HEK293 (cell line): Measurements from ENCODE around the gene NFKBIL1.

Experiments used
- KLF17 ChIP-seq: fragments of 450-650 bp; formaldehyde crosslinking; IDR thresholded peaks from 2 replicates; pipeline ENCODE4 v1.5.1; 2016; ENCODE audit warnings: missing biosample characterization, missing genetic modification characterization
- ZBTB1 ChIP-seq: fragments of 450-650 bp; formaldehyde crosslinking; IDR thresholded peaks from 2 replicates; pipeline ENCODE4 v1.5.1; 2016; ENCODE audit warnings: missing biosample characterization, missing genetic modification characterization
- ZNF423 ChIP-seq: fragments of 450-650 bp; formaldehyde crosslinking; IDR thresholded peaks from 2 replicates; pipeline ENCODE4 v1.5.1; 2016; ENCODE audit warnings: missing biosample characterization, missing genetic modification characterization
- TF ChIP-seq, protein P1 (sequence below): fragments of 450-650 bp; formaldehyde crosslinking; IDR thresholded peaks from 2 replicates; pipeline ENCODE4 v1.5.1; 2016; ENCODE audit warnings: missing biosample characterization, missing genetic modification characterization

GRCh38 chr6:31528307-31528777 is 19.1 kb upstream of the NFKBIL1 start:
- TF ChIP-seq ZNF423 (tag by site-specific recombination): no peak
- TF ChIP-seq, protein P1, sequence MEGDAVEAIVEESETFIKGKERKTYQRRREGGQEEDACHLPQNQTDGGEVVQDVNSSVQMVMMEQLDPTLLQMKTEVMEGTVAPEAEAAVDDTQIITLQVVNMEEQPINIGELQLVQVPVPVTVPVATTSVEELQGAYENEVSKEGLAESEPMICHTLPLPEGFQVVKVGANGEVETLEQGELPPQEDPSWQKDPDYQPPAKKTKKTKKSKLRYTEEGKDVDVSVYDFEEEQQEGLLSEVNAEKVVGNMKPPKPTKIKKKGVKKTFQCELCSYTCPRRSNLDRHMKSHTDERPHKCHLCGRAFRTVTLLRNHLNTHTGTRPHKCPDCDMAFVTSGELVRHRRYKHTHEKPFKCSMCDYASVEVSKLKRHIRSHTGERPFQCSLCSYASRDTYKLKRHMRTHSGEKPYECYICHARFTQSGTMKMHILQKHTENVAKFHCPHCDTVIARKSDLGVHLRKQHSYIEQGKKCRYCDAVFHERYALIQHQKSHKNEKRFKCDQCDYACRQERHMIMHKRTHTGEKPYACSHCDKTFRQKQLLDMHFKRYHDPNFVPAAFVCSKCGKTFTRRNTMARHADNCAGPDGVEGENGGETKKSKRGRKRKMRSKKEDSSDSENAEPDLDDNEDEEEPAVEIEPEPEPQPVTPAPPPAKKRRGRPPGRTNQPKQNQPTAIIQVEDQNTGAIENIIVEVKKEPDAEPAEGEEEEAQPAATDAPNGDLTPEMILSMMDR: no peak
- no peak for TF ChIP-seq ZBTB1 (tag by site-specific recombination)
- no peak for TF ChIP-seq KLF17 (tag by site-specific recombination)
